Panc1 (cell line): Measurements from ENCODE around the gene SPHK2.

Source experiments
- POLR2AphosphoS5 ChIP-seq: IDR thresholded peaks from 2 replicates; pipeline ENCODE4 v1.6.1; 2012; ENCODE audit warnings: mild to moderate bottlenecking, low read depth, low read length, moderate library complexity
- TF ChIP-seq, protein P1 (sequence below): fragments of 450-650 bp; IDR thresholded peaks from 2 replicates; pipeline ENCODE4 v1.5.1; 2017; ENCODE audit warnings: mild to moderate bottlenecking
- TF ChIP-seq, protein P2 (sequence below), 2 experiments: IDR thresholded peaks; 2 replicates each; pipeline ENCODE4 v1.6.1; 2011 to 2012; ENCODE audit warnings: low read depth in 2 of 2, control low read depth in 1 of 2, low read length in 1 of 2, mild to moderate bottlenecking in 1 of 2, moderate library complexity in 1 of 2; ENCODE audit not compliant: insufficient read depth in 1 of 2

DNA sequence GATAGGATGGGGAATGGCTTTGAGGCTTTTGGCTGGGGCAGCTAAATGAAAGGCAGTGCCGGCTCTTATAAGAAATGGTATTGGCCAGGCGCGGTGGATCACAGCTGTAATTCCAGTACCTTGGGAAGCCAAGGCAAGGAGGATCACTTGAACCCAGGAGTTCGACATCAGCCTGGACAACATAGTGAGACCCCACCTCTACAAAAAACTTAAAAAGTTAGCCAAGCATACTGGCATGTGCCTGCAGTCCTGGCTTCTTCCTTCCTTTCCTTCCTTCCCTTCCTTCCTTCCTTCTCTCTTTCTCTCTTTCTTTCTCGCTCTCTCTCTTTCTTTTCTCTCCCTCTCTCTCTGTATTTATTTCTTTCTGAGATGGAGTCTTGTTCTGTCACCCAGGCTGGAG is 23.6 kb downstream of the SPHK2 start:
- TF ChIP-seq, protein P1, sequence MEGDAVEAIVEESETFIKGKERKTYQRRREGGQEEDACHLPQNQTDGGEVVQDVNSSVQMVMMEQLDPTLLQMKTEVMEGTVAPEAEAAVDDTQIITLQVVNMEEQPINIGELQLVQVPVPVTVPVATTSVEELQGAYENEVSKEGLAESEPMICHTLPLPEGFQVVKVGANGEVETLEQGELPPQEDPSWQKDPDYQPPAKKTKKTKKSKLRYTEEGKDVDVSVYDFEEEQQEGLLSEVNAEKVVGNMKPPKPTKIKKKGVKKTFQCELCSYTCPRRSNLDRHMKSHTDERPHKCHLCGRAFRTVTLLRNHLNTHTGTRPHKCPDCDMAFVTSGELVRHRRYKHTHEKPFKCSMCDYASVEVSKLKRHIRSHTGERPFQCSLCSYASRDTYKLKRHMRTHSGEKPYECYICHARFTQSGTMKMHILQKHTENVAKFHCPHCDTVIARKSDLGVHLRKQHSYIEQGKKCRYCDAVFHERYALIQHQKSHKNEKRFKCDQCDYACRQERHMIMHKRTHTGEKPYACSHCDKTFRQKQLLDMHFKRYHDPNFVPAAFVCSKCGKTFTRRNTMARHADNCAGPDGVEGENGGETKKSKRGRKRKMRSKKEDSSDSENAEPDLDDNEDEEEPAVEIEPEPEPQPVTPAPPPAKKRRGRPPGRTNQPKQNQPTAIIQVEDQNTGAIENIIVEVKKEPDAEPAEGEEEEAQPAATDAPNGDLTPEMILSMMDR = no peak
- no peak for TF ChIP-seq POLR2AphosphoS5
- TF ChIP-seq, protein P2, sequence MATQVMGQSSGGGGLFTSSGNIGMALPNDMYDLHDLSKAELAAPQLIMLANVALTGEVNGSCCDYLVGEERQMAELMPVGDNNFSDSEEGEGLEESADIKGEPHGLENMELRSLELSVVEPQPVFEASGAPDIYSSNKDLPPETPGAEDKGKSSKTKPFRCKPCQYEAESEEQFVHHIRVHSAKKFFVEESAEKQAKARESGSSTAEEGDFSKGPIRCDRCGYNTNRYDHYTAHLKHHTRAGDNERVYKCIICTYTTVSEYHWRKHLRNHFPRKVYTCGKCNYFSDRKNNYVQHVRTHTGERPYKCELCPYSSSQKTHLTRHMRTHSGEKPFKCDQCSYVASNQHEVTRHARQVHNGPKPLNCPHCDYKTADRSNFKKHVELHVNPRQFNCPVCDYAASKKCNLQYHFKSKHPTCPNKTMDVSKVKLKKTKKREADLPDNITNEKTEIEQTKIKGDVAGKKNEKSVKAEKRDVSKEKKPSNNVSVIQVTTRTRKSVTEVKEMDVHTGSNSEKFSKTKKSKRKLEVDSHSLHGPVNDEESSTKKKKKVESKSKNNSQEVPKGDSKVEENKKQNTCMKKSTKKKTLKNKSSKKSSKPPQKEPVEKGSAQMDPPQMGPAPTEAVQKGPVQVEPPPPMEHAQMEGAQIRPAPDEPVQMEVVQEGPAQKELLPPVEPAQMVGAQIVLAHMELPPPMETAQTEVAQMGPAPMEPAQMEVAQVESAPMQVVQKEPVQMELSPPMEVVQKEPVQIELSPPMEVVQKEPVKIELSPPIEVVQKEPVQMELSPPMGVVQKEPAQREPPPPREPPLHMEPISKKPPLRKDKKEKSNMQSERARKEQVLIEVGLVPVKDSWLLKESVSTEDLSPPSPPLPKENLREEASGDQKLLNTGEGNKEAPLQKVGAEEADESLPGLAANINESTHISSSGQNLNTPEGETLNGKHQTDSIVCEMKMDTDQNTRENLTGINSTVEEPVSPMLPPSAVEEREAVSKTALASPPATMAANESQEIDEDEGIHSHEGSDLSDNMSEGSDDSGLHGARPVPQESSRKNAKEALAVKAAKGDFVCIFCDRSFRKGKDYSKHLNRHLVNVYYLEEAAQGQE (IDR thresholded peaks at IDR 0.05; ENCODE audit: insufficient read depth in 1 of 2, low read depth in 2 of 2, low read length in 1 of 2) = no peak
